H1 (cell line): ENCODE data around the gene SLC66A1. TPM values are rescaled to one million over a fixed set of nuclear protein-coding genes. Genes with fewer than 3 reads are reported as not detected.

Source experiments
- CTCF ChIA-PET: fragments of 300-600 bp; sonication (Branson Sonifier 250); formaldehyde crosslinking; loops from one replicate; lab custom pipeline; 2021; ENCODE audit not compliant: partially characterized antibody; lab: Charles Lee
- POLR2A ChIA-PET: fragments of 300-600 bp; sonication (Branson Sonifier 250); formaldehyde crosslinking; loops from one replicate; lab custom pipeline; 2021; ENCODE audit warnings: inconsistent platforms; ENCODE audit not compliant: partially characterized antibody; lab: Charles Lee
- DNase-seq, 2 experiments: peaks; one replicate each; pipeline versions ENCODE4 v3.0.0 to v3.0.0-alpha.2; 2010 to 2022; ENCODE audit warnings: low spot score in 2 of 2, low read depth in 1 of 2, mixed read lengths in 1 of 2
- FAIRE-seq: peaks from 2 replicates; lab custom pipeline; 2011; peaks lifted over from hg19 to GRCh38; lab: Jason Lieb, UNC
- H2AFZ ChIP-seq: 2 replicates; pipeline ENCODE4 v1.8.1; 2012; ENCODE audit warnings: low read length, inconsistent platforms
- H2AK5ac ChIP-seq: 2 replicates; pipeline ENCODE4 v1.6.1; 2013; ENCODE audit warnings: low read depth, low read length
- H2BK120ac ChIP-seq: replicated peaks from 2 replicates; pipeline ENCODE3; 2013; ENCODE audit warnings: low read depth, low read length, inconsistent platforms
- H2BK12ac ChIP-seq: 2 replicates; pipeline ENCODE4 v1.6.1; 2013; ENCODE audit warnings: low read depth, low read length
- H2BK15ac ChIP-seq: 2 replicates; pipeline ENCODE4 v1.6.1; 2013; ENCODE audit warnings: low read length
- H2BK20ac ChIP-seq: 2 replicates; pipeline ENCODE4 v1.6.1; 2013; ENCODE audit warnings: low read length
- H2BK5ac ChIP-seq: 2 replicates; pipeline ENCODE4 v1.6.1; 2013; ENCODE audit warnings: low read depth, low read length
- H3K14ac ChIP-seq: 2 replicates; pipeline ENCODE4 v1.6.1; 2013; ENCODE audit warnings: inconsistent platforms; ENCODE audit not compliant: insufficient read length
- H3K18ac ChIP-seq: 2 replicates; pipeline ENCODE4 v1.6.1; 2013; ENCODE audit warnings: low read length; ENCODE audit errors: extremely low read depth
- H3K23ac ChIP-seq: 2 replicates; pipeline ENCODE4 v1.6.1; 2013; ENCODE audit warnings: inconsistent platforms; ENCODE audit not compliant: insufficient read length
- H3K23me2 ChIP-seq: 2 replicates; pipeline ENCODE4 v1.6.1; 2013; ENCODE audit warnings: low read depth, low read length
- H3K27ac ChIP-seq: 2 replicates; pipeline ENCODE4 v1.6.1; 2011; ENCODE audit warnings: low read depth, low read length, inconsistent platforms
- H3K27me3 ChIP-seq, 4 experiments: replicated peaks in 1 of 4; 1 replicate in 1 of 4; 2 replicates in 3 of 4; pipeline versions ENCODE4 v1.6.1 to v1.8.1; 2011 to 2013; ENCODE audit warnings: low read length in 3 of 4, mild to moderate bottlenecking in 3 of 4, inconsistent platforms in 2 of 4, mixed read lengths in 2 of 4, moderate library complexity in 1 of 4; ENCODE audit not compliant: control insufficient read depth in 3 of 4, insufficient read depth in 3 of 4; ENCODE audit errors: extremely low read depth in 1 of 4
- H3K36me3 ChIP-seq, 4 experiments: 2 replicates each; pipeline versions ENCODE4 v1.6.1 to v1.8.1; 2011 to 2013; ENCODE audit warnings: mild to moderate bottlenecking in 4 of 4, low read length in 3 of 4, moderate library complexity in 2 of 4, control low read depth in 1 of 4, inconsistent platforms in 1 of 4; ENCODE audit not compliant: insufficient read depth in 4 of 4, control insufficient read depth in 2 of 4
- H3K4ac ChIP-seq: replicated peaks from 2 replicates; pipeline ENCODE3; 2013; ENCODE audit warnings: low read length, low read depth, mixed read lengths, inconsistent platforms; ENCODE audit not compliant: insufficient read length
- H3K4me1 ChIP-seq, 4 experiments: replicated peaks in 1 of 4; 1 replicate in 1 of 4; 2 replicates in 3 of 4; pipeline versions ENCODE4 v1.6.1 to v1.8.1; 2011 to 2013; ENCODE audit warnings: low read length in 3 of 4, inconsistent platforms in 2 of 4, mixed read lengths in 1 of 4; ENCODE audit not compliant: insufficient read depth in 4 of 4, control insufficient read depth in 3 of 4
- H3K4me2 ChIP-seq, 2 experiments: 2 replicates each; pipeline versions ENCODE4 v1.6.1 to v1.8.1; 2011 to 2013; ENCODE audit warnings: low read depth in 2 of 2, low read length in 2 of 2, control low read depth in 1 of 2, inconsistent platforms in 1 of 2, mild to moderate bottlenecking in 1 of 2; ENCODE audit not compliant: insufficient read depth in 1 of 2
- H3K4me3 ChIP-seq, 4 experiments: fragments of 200-600, 300-600 bp in 1 of 4; sonication (generic), shearing (Covaris generic), sonication (Bioruptor Twin) in 1 of 4; 2 replicates each; pipeline versions ENCODE4 v1.5.1 to v1.8.1; 2011 to 2016; ENCODE audit warnings: low read length in 4 of 4, low read depth in 3 of 4, control low read depth in 2 of 4, inconsistent platforms in 2 of 4, mild to moderate bottlenecking in 2 of 4, mixed read lengths in 1 of 4, moderate library complexity in 1 of 4; ENCODE audit not compliant: insufficient read depth in 2 of 4; ENCODE audit errors: extremely low read depth in 1 of 4
- H3K56ac ChIP-seq: replicated peaks from 2 replicates; pipeline ENCODE3; 2013; ENCODE audit warnings: low read depth, mild to moderate bottlenecking, mixed read lengths, low read length, inconsistent platforms; ENCODE audit not compliant: insufficient read length
- H3K79me1 ChIP-seq: 2 replicates; pipeline ENCODE4 v1.6.1; 2013; ENCODE audit warnings: low read depth, low read length, control low read depth
- H3K79me2 ChIP-seq, 2 experiments: 2 replicates each; pipeline versions ENCODE4 v1.6.1 to v1.8.1; 2012 to 2013; ENCODE audit warnings: low read length in 2 of 2, mild to moderate bottlenecking in 2 of 2, inconsistent platforms in 1 of 2; ENCODE audit not compliant: insufficient read depth in 2 of 2, control insufficient read depth in 1 of 2
- H3K9ac ChIP-seq, 4 experiments: replicated peaks in 1 of 4; 1 replicate in 1 of 4; 2 replicates in 3 of 4; pipeline versions ENCODE4 v1.6.1 to v1.8.1; 2011 to 2013; ENCODE audit warnings: low read depth in 3 of 4, low read length in 3 of 4, control low read depth in 2 of 4, mild to moderate bottlenecking in 2 of 4, moderate library complexity in 2 of 4, inconsistent platforms in 1 of 4; ENCODE audit errors: extremely low read depth in 1 of 4
- H3K9me3 ChIP-seq, 2 experiments: 2 replicates each; pipeline versions ENCODE4 v1.6.1 to v1.8.1; 2012 to 2013; ENCODE audit warnings: mild to moderate bottlenecking in 2 of 2, moderate library complexity in 2 of 2, control low read depth in 1 of 2, inconsistent platforms in 1 of 2, low read depth in 1 of 2, low read length in 1 of 2, mixed read lengths in 1 of 2; ENCODE audit not compliant: insufficient read depth in 2 of 2
- H4K20me1 ChIP-seq, 2 experiments: replicated peaks in 1 of 2; 2 replicates each; pipeline versions ENCODE3 to v1.8.1; 2011 to 2013; ENCODE audit warnings: inconsistent platforms in 2 of 2, low read length in 2 of 2, mild to moderate bottlenecking in 1 of 2; ENCODE audit not compliant: insufficient read depth in 2 of 2, control insufficient read depth in 1 of 2
- H4K5ac ChIP-seq: 2 replicates; pipeline ENCODE4 v1.6.1; 2013; ENCODE audit warnings: low read length, low read depth, mixed read lengths, inconsistent platforms; ENCODE audit not compliant: insufficient read length
- H4K8ac ChIP-seq: 2 replicates; pipeline ENCODE4 v1.8.0; 2013; ENCODE audit warnings: mild to moderate bottlenecking, moderate library complexity, low read length, inconsistent platforms; ENCODE audit not compliant: insufficient read depth; ENCODE audit errors: extremely low read depth
- H4K91ac ChIP-seq: replicated peaks from 2 replicates; pipeline ENCODE3; 2013; ENCODE audit warnings: low read length, mixed read lengths, inconsistent platforms; ENCODE audit not compliant: insufficient read length
- WGBS, 2 experiments: shearing (Covaris generic) in 1 of 2; methylation state at CpG; one replicate each; pipeline versions ENCODE4 v1.1.6 to v1.1.7; 2013 to 2015; ENCODE audit warnings: low lambda C conversion rate in 2 of 2, mixed read lengths in 2 of 2, inconsistent platforms in 1 of 2, low coverage in 1 of 2, missing lambda C conversion rate in 1 of 2; ENCODE audit not compliant: insufficient replicate concordance in 2 of 2, insufficient coverage in 1 of 2, insufficient read length in 1 of 2; ENCODE audit errors: extremely low coverage in 1 of 2, missing lambda C conversion rate in 1 of 2; 5-methylcytosine and 5-hydroxymethylcytosine counted together
- polyA plus RNA-seq, 7 experiments: library from polyadenylated mRNA; depleted of rRNA in 3 of 7; stranded (reverse) in 5 of 7; unstranded in 2 of 7; fragments of >200 nt in 5 of 7; fragments of 200-250 nt in 2 of 7; gene quantifications; 1 replicate in 5 of 7; 2 replicates in 1 of 7; 4 replicates in 1 of 7; pipeline versions ENCODE4 v1.2.1 to v1.2.3, GENCODE V29; 2011 to 2013; ENCODE audit warnings: missing spikeins in 2 of 7, mixed read lengths in 2 of 7
- total RNA-seq: library from RNA; stranded (reverse); fragmentation: NEBNext Ultra II Directional; extraction: Animal tissue kit (Norgen Biotek cat#: 25700); gene quantifications from 2 replicates; pipeline ENCODE4 v1.2.1, GENCODE V29; 2021
- TF ChIP-seq, protein P1 (sequence below), 3 experiments: IDR thresholded peaks; 1 replicate in 2 of 3; 2 replicates in 1 of 3; pipeline versions ENCODE4 v1.5.1 to v1.6.1; 2011; ENCODE audit warnings: low read length in 3 of 3, mild to moderate bottlenecking in 3 of 3, inconsistent platforms in 2 of 3, low read depth in 1 of 3, moderate library complexity in 1 of 3; ENCODE audit not compliant: insufficient read depth in 1 of 3; ENCODE audit errors: control extremely low read depth in 1 of 3

SLC66A1 gene
- total and polyA plus RNA-seq, 2 of the 8 experiments (the other 6 are each of a cell fraction or from before 2014, with no cell fraction given): 16.8 to 27.9 TPM

DNA sequence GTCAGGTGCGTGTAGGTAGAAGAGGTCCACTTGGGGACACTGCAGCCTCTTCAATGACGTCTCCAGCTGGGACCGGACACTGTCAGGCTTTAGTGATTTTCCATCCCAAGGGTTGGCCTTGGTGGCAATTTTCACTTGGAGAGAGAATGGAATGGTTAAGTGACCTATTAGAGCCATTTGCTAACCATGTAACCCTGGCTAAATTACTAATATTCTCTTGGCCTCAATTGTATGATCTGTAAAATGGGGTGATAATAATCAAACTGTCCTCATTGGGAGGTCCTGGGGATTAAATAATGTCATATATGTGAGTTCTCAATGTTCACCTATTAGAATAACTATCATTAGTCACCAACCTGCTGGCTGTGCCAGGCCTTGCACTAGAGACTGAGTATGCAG, 3.6 kb upstream of the SLC66A1 start:
- peaks cover 0 to 14% (median 7%) of the 10 kb centered on the region in 4 experiments; a peak in 6 of 7 replicates for H3K4me1 ChIP-seq
- H3K4me2 ChIP-seq: no peak overlapping the region
- no peak overlapping the region for H2BK20ac ChIP-seq
- TF ChIP-seq, protein P1, sequence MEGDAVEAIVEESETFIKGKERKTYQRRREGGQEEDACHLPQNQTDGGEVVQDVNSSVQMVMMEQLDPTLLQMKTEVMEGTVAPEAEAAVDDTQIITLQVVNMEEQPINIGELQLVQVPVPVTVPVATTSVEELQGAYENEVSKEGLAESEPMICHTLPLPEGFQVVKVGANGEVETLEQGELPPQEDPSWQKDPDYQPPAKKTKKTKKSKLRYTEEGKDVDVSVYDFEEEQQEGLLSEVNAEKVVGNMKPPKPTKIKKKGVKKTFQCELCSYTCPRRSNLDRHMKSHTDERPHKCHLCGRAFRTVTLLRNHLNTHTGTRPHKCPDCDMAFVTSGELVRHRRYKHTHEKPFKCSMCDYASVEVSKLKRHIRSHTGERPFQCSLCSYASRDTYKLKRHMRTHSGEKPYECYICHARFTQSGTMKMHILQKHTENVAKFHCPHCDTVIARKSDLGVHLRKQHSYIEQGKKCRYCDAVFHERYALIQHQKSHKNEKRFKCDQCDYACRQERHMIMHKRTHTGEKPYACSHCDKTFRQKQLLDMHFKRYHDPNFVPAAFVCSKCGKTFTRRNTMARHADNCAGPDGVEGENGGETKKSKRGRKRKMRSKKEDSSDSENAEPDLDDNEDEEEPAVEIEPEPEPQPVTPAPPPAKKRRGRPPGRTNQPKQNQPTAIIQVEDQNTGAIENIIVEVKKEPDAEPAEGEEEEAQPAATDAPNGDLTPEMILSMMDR (IDR thresholded peaks at IDR 0.05; ENCODE audit: control extremely low read depth in 1 of 3, insufficient read depth in 1 of 3, low read depth in 1 of 3, low read length in 3 of 3): no peak
- no peak overlapping the region for H2BK120ac ChIP-seq
- peaks cover 2% of the 10 kb centered on the region; the same call in 1 of the 2 replicates for H3K79me1 ChIP-seq
- ChIA-PET CTCF (interaction anchor here (1.3 kb wide), 1 partner anchor 33 kb away, joined by 3 read pairs; no protein-coding TSS in a partner anchor), POLR2A (no interaction called here)
- H2BK15ac ChIP-seq: no peak overlapping the region
- no peak overlapping the region for H4K5ac ChIP-seq
- H2AFZ ChIP-seq: no peak overlapping the region
- no peak overlapping the region for H3K27ac ChIP-seq
- H4K91ac ChIP-seq: no peak overlapping the region
- no peaks in the 10 kb centered on the region for H3K9me3 ChIP-seq
- no peak overlapping the region for H3K18ac ChIP-seq
- no peak overlapping the region for H2BK5ac ChIP-seq
- H3K14ac ChIP-seq: no peak overlapping the region
- no peak overlapping the region for H2BK12ac ChIP-seq
- H4K8ac ChIP-seq: no peak overlapping the region
- peaks cover 5 to 6% of the 10 kb centered on the region in 2 experiments for H4K20me1 ChIP-seq
- no peak overlapping the region for H3K23ac ChIP-seq
- WGBS, 2 experiments: 95% methylated on average over 3 of the region's 3 CpGs; no CpG with 5 or more reads in 1 of the 2 experiments
- H3K36me3 ChIP-seq: peaks cover 5 to 25% (median 17%) of the 10 kb centered on the region in 4 experiments; a peak in 7 of 8 replicates
- H3K27me3 ChIP-seq: peaks cover 0 to 4% (median 1%) of the 10 kb centered on the region in 4 experiments; a peak in 1 of 7 replicates
- FAIRE-seq: no peak
- no peak for DNase-seq
- no peak overlapping the region for H3K9ac ChIP-seq
- peaks cover 10% of the 10 kb centered on the region; the same call in 1 of the 2 replicates for H3K23me2 ChIP-seq
- no peak overlapping the region for H2AK5ac ChIP-seq
- no peak overlapping the region for H3K4ac ChIP-seq
- no peak overlapping the region for H3K4me3 ChIP-seq
- no peak overlapping the region for H3K56ac ChIP-seq
- peaks cover 0 to 2% of the 10 kb centered on the region in 2 experiments; a peak in 1 of 4 replicates for H3K79me2 ChIP-seq
